ENCODE results near the gene CDC42BPB. TPM values are rescaled to one million over a fixed set of nuclear protein-coding genes. Genes with fewer than 3 reads are reported as not detected.

Gene CDC42BPB
- total RNA-seq, 4 donors from 2014 or later = 90.7 to 153 (median 101) TPM

DNA sequence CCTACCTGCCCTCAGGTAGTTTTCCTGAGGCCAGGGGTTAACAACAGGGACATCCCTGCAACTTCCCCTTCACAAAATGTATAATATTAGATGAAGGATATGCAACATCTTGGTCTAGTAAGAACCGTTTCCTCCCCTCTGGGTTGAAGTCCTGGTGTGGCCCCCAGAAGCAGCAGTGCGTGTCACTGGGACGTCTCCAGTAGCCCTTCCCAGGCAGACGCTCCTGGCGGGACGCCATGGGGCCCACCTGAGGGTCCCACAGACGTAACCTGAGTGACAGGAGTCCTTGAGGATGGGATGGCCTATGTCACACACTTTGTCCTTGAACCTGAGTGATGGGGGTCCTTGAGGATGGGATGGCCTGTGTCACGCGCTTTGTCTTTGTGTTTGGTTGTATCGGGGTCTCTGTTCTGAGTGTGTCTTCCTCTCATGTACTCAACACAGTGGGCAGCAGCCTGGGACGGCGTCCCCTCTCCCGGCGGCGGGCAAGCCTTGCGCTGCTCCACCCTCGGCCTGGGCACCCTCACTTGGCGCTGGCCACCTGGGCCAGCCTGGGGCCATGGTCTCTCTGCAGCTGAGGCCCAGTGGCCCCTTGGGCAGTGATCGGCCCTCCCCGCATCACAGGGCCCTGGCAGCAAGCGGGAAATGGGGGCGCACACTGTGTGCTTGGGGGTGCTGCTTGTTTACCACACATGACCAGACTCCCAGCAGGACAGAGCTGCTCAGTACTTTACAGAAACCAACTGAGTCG lies 149.2 kb downstream of the CDC42BPB start:
- 91 to 94% methylated on average over 21 of the region's 23 CpGs for WGBS, 2 donors
- H3K27ac ChIP-seq = peak overlapping the region; percentile 15 to 81 (median 76)

DNA sequence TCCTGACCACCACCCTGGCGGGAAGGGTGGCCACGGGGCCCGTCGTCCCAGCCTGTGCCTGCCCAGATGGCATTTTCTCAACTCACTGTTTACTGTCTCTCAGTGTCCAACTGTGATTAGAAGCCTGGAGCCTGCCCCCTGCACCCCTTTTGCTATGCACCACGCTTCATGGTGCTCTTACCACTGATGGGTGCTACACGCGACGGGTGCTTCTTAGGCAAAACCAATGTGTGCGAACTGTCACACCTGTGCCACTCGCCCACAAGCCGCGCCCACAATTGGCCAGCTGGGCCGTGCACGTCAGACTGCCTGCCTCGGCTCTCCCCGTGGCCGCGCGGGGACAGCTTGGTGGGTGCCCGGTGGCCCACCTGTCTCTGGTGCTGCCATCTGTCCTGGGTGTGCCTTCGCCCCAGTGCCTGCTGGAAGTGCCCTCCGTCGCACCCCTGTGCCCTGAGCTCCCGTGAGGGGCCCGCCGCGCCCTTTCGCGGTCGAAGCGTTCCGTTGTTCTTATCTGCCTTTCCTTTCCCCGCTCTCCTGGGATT lies 150.0 kb downstream of the CDC42BPB start:
- 96 to 98% methylated on average over 23 to 29 of the region's 33 CpGs for WGBS, 2 donors
- H3K4me3 ChIP-seq (replicated peaks in 1 of 3) = no peak overlapping the region
- intact Hi-C loops (cut with DNase I) = no loop called here
- no peak overlapping the region for H3K27ac ChIP-seq
- H3K27me3 ChIP-seq = no peaks in the 10 kb centered on the region
- H3K9me3 ChIP-seq = no peaks in the 10 kb centered on the region
- DNase-seq = no peak
- H3K4me1 ChIP-seq = peaks cover 22 to 34% of the 10 kb centered on the region in 2 donors
- peaks cover 0 to 6% of the 10 kb centered on the region in 2 donors for H3K36me3 ChIP-seq
- TF ChIP-seq, protein P1, sequence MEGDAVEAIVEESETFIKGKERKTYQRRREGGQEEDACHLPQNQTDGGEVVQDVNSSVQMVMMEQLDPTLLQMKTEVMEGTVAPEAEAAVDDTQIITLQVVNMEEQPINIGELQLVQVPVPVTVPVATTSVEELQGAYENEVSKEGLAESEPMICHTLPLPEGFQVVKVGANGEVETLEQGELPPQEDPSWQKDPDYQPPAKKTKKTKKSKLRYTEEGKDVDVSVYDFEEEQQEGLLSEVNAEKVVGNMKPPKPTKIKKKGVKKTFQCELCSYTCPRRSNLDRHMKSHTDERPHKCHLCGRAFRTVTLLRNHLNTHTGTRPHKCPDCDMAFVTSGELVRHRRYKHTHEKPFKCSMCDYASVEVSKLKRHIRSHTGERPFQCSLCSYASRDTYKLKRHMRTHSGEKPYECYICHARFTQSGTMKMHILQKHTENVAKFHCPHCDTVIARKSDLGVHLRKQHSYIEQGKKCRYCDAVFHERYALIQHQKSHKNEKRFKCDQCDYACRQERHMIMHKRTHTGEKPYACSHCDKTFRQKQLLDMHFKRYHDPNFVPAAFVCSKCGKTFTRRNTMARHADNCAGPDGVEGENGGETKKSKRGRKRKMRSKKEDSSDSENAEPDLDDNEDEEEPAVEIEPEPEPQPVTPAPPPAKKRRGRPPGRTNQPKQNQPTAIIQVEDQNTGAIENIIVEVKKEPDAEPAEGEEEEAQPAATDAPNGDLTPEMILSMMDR (IDR thresholded peaks at IDR 0.05) = no peak
- TF ChIP-seq POLR2A (IDR thresholded peaks at IDR 0.05) = no peak

More for the DNA sequence above, 149.2 kb downstream of the CDC42BPB start:
- Histone ChIP-seq H3K27me3 (no peaks in the 10 kb centered on the region), H3K4me1 (peaks cover 16 to 26% of the 10 kb centered on the region in 2 donors), H3K9me3 (no peaks in the 10 kb centered on the region), H3K36me3 (peaks cover 0 to 6% of the 10 kb centered on the region in 2 donors), H3K4me3 (replicated peaks in 1 of 3) (no peak overlapping the region)
- intact Hi-C loops (cut with DNase I) = no loop called here
- no peak for DNase-seq
- TF ChIP-seq POLR2A (IDR thresholded peaks at IDR 0.05) = no peak
- TF ChIP-seq, protein P1 (IDR thresholded peaks at IDR 0.05) = no peak

DNA sequence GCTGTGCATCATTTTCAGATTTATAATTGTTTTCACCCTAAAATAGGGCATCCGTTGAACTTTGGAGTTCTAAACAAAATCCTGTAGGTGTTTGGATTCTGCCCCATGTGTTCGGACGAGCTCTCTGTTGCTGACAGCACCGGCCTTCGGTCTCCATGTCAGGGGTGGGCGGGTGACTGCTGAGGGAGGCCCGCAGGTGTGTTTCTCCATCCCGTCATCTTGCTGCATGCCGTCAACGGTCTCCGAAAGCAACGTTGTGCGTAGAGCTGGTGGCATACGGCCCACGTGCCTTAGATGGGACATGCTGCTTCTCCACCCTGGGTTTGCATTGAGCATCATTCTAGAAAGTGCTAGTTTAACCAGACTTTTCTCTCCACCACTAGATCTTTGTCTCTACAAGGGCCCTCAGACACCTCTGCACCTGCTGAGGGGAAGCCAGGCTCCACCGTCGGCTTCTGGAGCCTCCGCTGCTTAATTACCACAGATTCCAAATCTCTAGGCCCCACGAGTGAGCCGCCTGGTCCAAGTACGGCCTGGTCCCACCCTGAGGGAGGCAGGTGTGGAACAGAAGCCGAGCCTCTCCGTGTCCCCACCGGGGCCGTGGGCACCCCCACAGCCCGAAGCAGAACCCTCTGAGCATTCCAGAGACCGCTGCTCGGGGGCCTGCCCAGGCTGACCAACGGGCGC lies 150.6 kb downstream of the CDC42BPB start:
- 97% methylated on average over 21 to 26 of the region's 30 CpGs for WGBS, 2 donors
- H3K36me3 ChIP-seq = peaks cover 0 to 6% of the 10 kb centered on the region in 2 donors

DNA sequence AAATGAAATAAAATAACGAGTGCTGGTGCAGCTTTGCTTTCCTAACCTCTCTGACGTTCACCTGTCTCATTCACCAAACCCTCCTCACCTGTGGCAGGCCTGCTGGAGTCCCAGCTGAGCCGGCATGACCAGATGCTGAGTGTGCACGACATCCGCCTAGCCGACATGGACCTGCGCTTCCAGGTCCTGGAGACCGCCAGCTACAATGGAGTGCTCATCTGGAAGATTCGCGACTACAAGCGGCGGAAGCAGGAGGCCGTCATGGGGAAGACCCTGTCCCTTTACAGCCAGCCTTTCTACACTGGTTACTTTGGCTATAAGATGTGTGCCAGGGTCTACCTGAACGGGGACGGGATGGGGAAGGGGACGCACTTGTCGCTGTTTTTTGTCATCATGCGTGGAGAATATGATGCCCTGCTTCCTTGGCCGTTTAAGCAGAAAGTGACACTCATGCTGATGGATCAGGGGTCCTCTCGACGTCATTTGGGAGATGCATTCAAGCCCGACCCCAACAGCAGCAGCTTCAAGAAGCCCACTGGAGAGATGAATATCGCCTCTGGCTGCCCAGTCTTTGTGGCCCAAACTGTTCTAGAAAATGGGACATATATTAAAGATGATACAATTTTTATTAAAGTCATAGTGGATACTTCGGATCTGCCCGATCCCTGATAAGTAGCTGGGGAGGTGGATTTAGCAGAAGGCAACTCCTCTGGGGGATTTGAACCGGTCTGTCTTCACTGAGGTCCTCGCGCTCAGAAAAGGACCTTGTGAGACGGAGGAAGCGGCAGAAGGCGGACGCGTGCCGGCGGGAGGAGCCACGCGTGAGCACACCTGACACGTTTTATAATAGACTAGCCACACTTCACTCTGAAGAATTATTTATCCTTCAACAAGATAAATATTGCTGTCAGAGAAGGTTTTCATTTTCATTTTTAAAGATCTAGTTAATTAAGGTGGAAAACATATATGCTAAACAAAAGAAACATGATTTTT lies 151.9 kb downstream of the CDC42BPB start:
- peaks cover 0 to 6% of the 10 kb centered on the region in 2 donors for H3K36me3 ChIP-seq
- no peak for DNase-seq
- H3K4me1 ChIP-seq = peaks cover 36 to 53% of the 10 kb centered on the region in 2 donors
- TF ChIP-seq, protein P1 (IDR thresholded peaks at IDR 0.05) = no peak
- no peak for TF ChIP-seq POLR2A (IDR thresholded peaks at IDR 0.05)
- H3K4me3 ChIP-seq (replicated peaks in 1 of 3) = no peak overlapping the region
- no peaks in the 10 kb centered on the region for H3K27me3 ChIP-seq
- intact Hi-C loops (cut with DNase I) = no loop called here
- 96% methylated on average over 38 of the region's 38 CpGs for WGBS, 2 donors
- no peaks in the 10 kb centered on the region for H3K9me3 ChIP-seq
- H3K27ac ChIP-seq = no peak overlapping the region

More for the DNA sequence above, 150.6 kb downstream of the CDC42BPB start:
- intact Hi-C loops (cut with DNase I) = no loop called here
- peaks cover 23 to 40% of the 10 kb centered on the region in 2 donors for H3K4me1 ChIP-seq
- DNase-seq = no peak
- H3K27me3 ChIP-seq = no peaks in the 10 kb centered on the region
- H3K4me3 ChIP-seq (replicated peaks in 1 of 3) = no peak overlapping the region
- H3K27ac ChIP-seq = no peak overlapping the region
- H3K9me3 ChIP-seq = no peaks in the 10 kb centered on the region
- TF ChIP-seq, protein P1 (IDR thresholded peaks at IDR 0.05) = no peak
- TF ChIP-seq POLR2A (IDR thresholded peaks at IDR 0.05) = no peak
